Activated T-cell treated with anti-CD3 and anti-CD28 coated beads, Interleukin-2, amount 50 U/mL, for 48 hours (primary cell): ENCODE measurements around the gene NDUFB10.
A peak's percentile ranks its signal among the peaks of the same experiment; 100 is the strongest.
"Not testable (repeated sequence)": the region's sequence is repeated elsewhere in the genome, so short reads cannot be mapped to it uniquely, and the experiment has no call there.

ENCODE experiments used
- DNase-seq, 2 experiments: peaks; one replicate each; pipeline ENCODE4 v3.0.0-alpha.2; 2020

NDUFB10 gene

GRCh38 chr16:1959269-1960039, at the start of gene NDUFB10:
TSS of gene NDUFB10 (plus strand) at chr16:1959538. CDS start at chr16:1959625, 87 bp downstream.
- DNase-seq, result peak; percentile 94 to 97

GRCh38 chr16:1909561-1910231, 49.6 kb upstream of the NDUFB10 start:
- no peak for DNase-seq

GRCh38 chr16:1911467-1912214, 47.7 kb upstream of the NDUFB10 start:
- DNase-seq, result no peak

GRCh38 chr16:1912215-1912543, 47.2 kb upstream of the NDUFB10 start:
- DNase-seq, result no peak

GRCh38 chr16:1913327-1914083, 45.8 kb upstream of the NDUFB10 start:
- DNase-seq, result no peak

- DNase-seq, result no peak
Observed at GRCh38 chr16:1914084-1914608, 45.2 kb upstream of the NDUFB10 start.

GRCh38 chr16:1914988-1915387, 44.4 kb upstream of the NDUFB10 start:
- DNase-seq, result no peak

- DNase-seq, result no peak
Observed at GRCh38 chr16:1915732-1916639, 43.4 kb upstream of the NDUFB10 start.

GRCh38 chr16:1916640-1916990, 42.7 kb upstream of the NDUFB10 start:
- no peak for DNase-seq

- no peak for DNase-seq
Observed at GRCh38 chr16:1917056-1917664, 42.2 kb upstream of the NDUFB10 start.

- DNase-seq, result no peak
Observed at GRCh38 chr16:1917665-1918350, 41.5 kb upstream of the NDUFB10 start.

- no peak for DNase-seq
Observed at GRCh38 chr16:1918351-1919326, 40.7 kb upstream of the NDUFB10 start, which contains the start of gene HS3ST6. TSS of gene HS3ST6 (minus strand) at chr16:1918415. CDS start at chr16:1918323, 92 bp downstream.

- DNase-seq, result no peak
Observed at GRCh38 chr16:1919327-1919998, 39.9 kb upstream of the NDUFB10 start.

GRCh38 chr16:1920122-1920521, 39.2 kb upstream of the NDUFB10 start:
- not testable (repeated sequence) for DNase-seq

- peak; percentile 28 to 56 for DNase-seq
Observed at GRCh38 chr16:1920727-1921171, 38.6 kb upstream of the NDUFB10 start.

- no peak for DNase-seq
Observed at GRCh38 chr16:1922357-1922756, 37.0 kb upstream of the NDUFB10 start.

- peak; percentile 39 to 52 for DNase-seq
Observed at GRCh38 chr16:1923299-1924034, 35.9 kb upstream of the NDUFB10 start.

- no peak for DNase-seq
Observed at GRCh38 chr16:1924095-1924494, 35.2 kb upstream of the NDUFB10 start.
